ENCODE measurements around the gene FKBP9. TPM values are rescaled to one million over a fixed set of nuclear protein-coding genes. Genes with fewer than 3 reads are reported as not detected.
"Not testable (repeated sequence)": the region's sequence is repeated elsewhere in the genome, so short reads cannot be mapped to it uniquely, and the experiment has no call there.

FKBP9 gene
- total RNA-seq, 1 donor, result 1.2 TPM

DNA sequence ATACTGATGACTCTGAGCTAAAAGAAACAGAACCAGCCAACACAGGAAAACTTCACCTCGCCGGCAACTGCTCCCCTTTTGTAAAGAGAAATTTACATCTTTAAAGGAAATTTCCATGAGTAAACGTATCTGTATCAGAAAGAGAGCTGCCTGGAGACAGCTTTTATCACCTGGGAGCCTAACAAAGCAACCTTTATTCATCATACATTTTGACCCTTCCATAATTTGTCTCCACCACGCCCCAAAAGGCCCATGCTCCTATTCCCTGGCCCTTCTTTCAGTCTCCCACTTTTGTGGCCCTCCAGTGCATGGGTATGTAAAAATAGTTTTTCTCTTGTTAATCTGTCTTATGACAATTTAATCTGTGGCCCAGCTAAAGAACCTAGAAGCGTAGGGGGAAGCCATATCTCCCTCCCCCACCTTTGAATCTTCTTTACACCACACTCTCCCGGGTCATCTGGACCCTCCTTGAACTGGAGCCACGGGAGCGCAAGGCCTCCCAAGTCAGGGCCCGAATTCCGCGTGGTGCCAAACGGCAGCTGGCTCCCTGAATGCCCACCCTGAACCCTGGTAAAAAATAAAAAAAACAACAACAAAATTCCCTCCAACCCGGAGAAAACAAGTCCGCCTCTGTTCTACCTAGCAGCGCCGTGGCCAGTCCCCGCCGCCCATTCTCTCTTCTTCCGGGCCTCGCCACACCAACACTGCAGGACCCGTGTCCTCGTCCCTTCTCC, 15.4 kb upstream of the FKBP9 start:
- Histone ChIP-seq H3K27me3 (ENCODE audit: insufficient read depth, low read length) (no peaks in the 10 kb centered on the region), H3K4me3 (ENCODE audit: low read length) (peak overlapping the region; percentile 57), H3K9me3 (ENCODE audit: low read depth, low read length) (no peaks in the 10 kb centered on the region), H3K4me1 (ENCODE audit: insufficient read depth, low read length) (peaks cover 13% of the 10 kb centered on the region)

GRCh38 chr7:32942415-32943251, 14.6 kb upstream of the FKBP9 start:
- Histone ChIP-seq H3K4me1 (ENCODE audit: insufficient read depth, low read length) (peaks cover 13% of the 10 kb centered on the region), H3K4me3 (ENCODE audit: low read length) (peak overlapping the region; percentile 57), H3K9me3 (ENCODE audit: low read depth, low read length) (peaks cover 4% of the 10 kb centered on the region), H3K27me3 (ENCODE audit: insufficient read depth, low read length) (no peaks in the 10 kb centered on the region)

- Histone ChIP-seq H3K4me1 (ENCODE audit: insufficient read depth, low read length) (peaks cover 13% of the 10 kb centered on the region), H3K9me3 (ENCODE audit: low read depth, low read length) (peaks cover 9% of the 10 kb centered on the region), H3K27me3 (ENCODE audit: insufficient read depth, low read length) (no peaks in the 10 kb centered on the region), H3K4me3 (ENCODE audit: low read length) (peak overlapping the region; percentile 57)
Measured at GRCh38 chr7:32943252-32944030, 13.8 kb upstream of the FKBP9 start.

DNA sequence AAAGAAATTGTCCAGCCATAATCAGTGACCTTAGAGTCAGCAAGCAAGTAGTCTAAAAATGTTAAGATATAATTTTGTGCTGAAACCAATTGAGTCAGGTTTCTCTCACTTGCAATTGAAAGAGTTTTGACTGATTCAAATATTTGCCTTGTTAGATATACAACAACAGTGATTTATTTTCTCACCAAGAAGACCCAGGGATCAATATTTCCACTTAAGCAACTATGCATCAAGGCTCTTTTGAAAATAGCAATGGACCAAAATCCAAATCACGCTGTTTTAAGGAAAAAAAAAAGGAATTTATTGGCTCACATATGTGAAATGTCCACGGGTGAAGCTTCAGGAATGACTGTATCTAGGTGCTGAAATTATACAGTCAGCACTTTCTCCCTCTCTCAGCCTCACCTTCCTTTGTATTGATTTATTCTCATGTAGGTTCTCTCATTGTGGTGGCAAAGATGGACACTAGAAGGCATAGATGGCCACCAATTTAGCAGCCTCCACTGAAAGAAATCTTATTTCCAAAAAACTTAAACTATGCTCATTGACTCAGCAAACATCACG, 9.7 kb upstream of the FKBP9 start:
- Histone ChIP-seq H3K9me3 (ENCODE audit: low read depth, low read length) (peaks cover 9% of the 10 kb centered on the region), H3K4me3 (ENCODE audit: low read length) (no peak overlapping the region), H3K27me3 (ENCODE audit: insufficient read depth, low read length) (no peaks in the 10 kb centered on the region), H3K4me1 (ENCODE audit: insufficient read depth, low read length) (no peaks in the 10 kb centered on the region)

DNA sequence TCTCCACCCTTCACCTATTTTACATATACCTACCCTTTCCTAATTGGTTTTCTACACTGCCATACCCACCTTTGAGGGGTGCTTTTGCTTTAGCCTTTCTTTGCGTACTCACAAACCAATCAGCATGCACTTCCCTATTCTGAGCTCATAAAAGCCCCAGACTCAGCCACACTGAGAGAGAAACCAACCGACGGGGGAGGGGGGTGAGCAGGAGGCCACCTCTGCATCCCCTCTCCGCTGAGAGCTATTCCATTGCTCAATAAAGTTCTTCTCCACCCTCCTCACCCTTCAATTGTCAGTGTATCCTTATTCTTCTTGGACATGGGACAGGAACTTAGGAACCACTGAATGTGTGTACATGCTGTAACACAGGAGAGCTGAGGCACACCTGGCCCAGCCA, 9.0 kb upstream of the FKBP9 start:
- Histone ChIP-seq H3K4me3 (ENCODE audit: low read length) (no peak overlapping the region), H3K4me1 (ENCODE audit: insufficient read depth, low read length) (no peaks in the 10 kb centered on the region)

GRCh38 chr7:32952876-32953275, 4.4 kb upstream of the FKBP9 start:
- Histone ChIP-seq H3K4me3 (ENCODE audit: low read length) (no peak overlapping the region), H3K9me3 (ENCODE audit: low read depth, low read length) (peaks cover 3% of the 10 kb centered on the region), H3K27me3 (ENCODE audit: insufficient read depth, low read length) (peaks cover 10% of the 10 kb centered on the region), H3K4me1 (ENCODE audit: insufficient read depth, low read length) (peaks cover 5% of the 10 kb centered on the region)

More for the DNA sequence above, 9.0 kb upstream of the FKBP9 start:
- Histone ChIP-seq H3K9me3 (ENCODE audit: low read depth, low read length) (peaks cover 9% of the 10 kb centered on the region), H3K27me3 (ENCODE audit: insufficient read depth, low read length) (no peaks in the 10 kb centered on the region)

- no peaks in the 10 kb centered on the region for H3K9me3 ChIP-seq (ENCODE audit: low read depth, low read length)
- H3K4me1 ChIP-seq (ENCODE audit: insufficient read depth, low read length), result peaks cover 7% of the 10 kb centered on the region
- peaks cover 16% of the 10 kb centered on the region for H3K27me3 ChIP-seq (ENCODE audit: insufficient read depth, low read length)
- H3K4me3 ChIP-seq (ENCODE audit: low read length), result peak overlapping the region; percentile 51
Measured at GRCh38 chr7:32958046-32959025, 1.1 kb downstream of the FKBP9 start.

- not testable (repeated sequence) for H3K4me3 ChIP-seq (ENCODE audit: low read length); H3K4me1 ChIP-seq (ENCODE audit: insufficient read depth, low read length); H3K27me3 ChIP-seq (ENCODE audit: insufficient read depth, low read length); H3K9me3 ChIP-seq (ENCODE audit: low read depth, low read length)
Measured at GRCh38 chr7:32963880-32964301, 6.7 kb downstream of the FKBP9 start.

- H3K4me1 ChIP-seq (ENCODE audit: insufficient read depth, low read length), result not testable (repeated sequence)
Measured at GRCh38 chr7:32964461-32965159, 7.4 kb downstream of the FKBP9 start.

DNA sequence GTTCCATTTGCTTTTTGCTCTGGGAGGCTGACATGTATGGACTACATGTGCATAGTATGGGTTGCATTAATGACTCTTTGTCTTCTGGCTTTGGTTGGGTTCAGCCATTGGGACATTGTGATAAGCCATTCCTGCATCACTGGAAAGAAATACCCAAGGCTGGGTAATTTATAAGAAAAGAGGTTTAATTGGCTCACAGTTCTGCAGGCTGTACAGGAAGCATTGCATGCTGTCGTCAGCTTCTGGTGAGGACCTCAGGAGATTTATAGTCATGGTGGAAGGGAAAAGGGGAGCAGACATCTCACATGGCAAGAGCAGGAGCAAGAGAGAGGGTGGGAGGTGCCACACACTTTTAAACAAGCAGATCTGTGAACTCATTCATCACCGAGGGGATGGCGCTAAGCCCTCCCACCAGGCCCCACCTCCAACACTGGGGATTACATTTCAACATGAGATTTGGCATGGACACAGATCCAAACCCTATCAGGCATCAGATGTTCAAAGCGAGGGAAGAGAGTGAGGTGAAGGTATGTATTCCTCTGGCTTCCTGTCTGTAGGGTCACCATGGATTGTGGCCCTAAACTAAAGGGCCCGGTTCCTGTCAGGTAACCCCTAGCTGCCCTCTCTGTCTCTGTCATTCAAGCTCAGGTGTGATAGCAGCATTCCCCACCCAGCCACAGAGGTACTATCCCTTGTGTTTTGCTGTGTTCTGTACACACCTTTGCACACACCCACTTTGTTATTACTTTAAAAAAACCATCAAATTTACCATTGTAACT, 9.4 kb downstream of the FKBP9 start:
- not testable (repeated sequence) for H3K9me3 ChIP-seq (ENCODE audit: low read depth, low read length); H3K4me3 ChIP-seq (ENCODE audit: low read length); H3K27me3 ChIP-seq (ENCODE audit: insufficient read depth, low read length)

More at GRCh38 chr7:32964461-32965159, 7.4 kb downstream of the FKBP9 start:
- not testable (repeated sequence) for H3K27me3 ChIP-seq (ENCODE audit: insufficient read depth, low read length); H3K9me3 ChIP-seq (ENCODE audit: low read depth, low read length); H3K4me3 ChIP-seq (ENCODE audit: low read length)

GRCh38 chr7:32967268-32967582, 10.0 kb downstream of the FKBP9 start:
- not testable (repeated sequence) for H3K4me1 ChIP-seq (ENCODE audit: insufficient read depth, low read length); H3K4me3 ChIP-seq (ENCODE audit: low read length); H3K27me3 ChIP-seq (ENCODE audit: insufficient read depth, low read length); H3K9me3 ChIP-seq (ENCODE audit: low read depth, low read length)

More for the DNA sequence above, 9.4 kb downstream of the FKBP9 start:
- H3K4me1 ChIP-seq (ENCODE audit: insufficient read depth, low read length), result not testable (repeated sequence)

- not testable (repeated sequence) for H3K27me3 ChIP-seq (ENCODE audit: insufficient read depth, low read length); H3K4me3 ChIP-seq (ENCODE audit: low read length); H3K9me3 ChIP-seq (ENCODE audit: low read depth, low read length); H3K4me1 ChIP-seq (ENCODE audit: insufficient read depth, low read length)
Measured at GRCh38 chr7:32971967-32972366, 14.7 kb downstream of the FKBP9 start.

- H3K4me3 ChIP-seq (ENCODE audit: low read length); H3K27me3 ChIP-seq (ENCODE audit: insufficient read depth, low read length); H3K4me1 ChIP-seq (ENCODE audit: insufficient read depth, low read length); H3K9me3 ChIP-seq (ENCODE audit: low read depth, low read length): not testable (repeated sequence)
Measured at GRCh38 chr7:32977159-32977558, 19.9 kb downstream of the FKBP9 start.
